HG03025 (cell line): ENCODE measurements around the gene EPS15.
"Not testable (repeated sequence)": the region's sequence is repeated elsewhere in the genome, so short reads cannot be mapped to it uniquely, and the experiment has no call there.

Experiments
- ATAC-seq: cut with Tn5 transposase; IDR thresholded peaks from one replicate; pipeline ENCODE4 v1.9.1; 2021; ENCODE audit warnings: mild to moderate bottlenecking, moderate library complexity; ENCODE audit not compliant: unreplicated experiment, low FRiP score

EPS15 gene

DNA sequence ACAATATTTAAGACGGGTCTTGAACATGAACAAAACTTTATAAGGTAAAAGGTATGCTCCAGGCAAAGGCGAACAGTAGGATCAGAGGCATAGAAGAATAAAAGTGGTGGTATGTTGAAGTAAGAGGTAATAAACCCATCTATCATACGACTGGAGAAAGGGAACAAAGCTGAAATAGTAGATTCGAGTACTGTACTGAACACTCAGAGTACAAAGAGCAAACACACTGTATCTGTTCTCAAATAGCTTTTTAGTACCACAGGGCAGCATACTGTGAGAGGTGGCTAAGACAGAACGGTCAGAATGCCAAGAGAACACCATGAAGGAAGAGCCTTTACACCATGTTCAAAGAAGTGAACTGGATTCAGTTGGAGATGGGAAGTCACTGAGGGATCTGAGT is 83.2 kb downstream of the EPS15 start:
- ATAC-seq, result no peak

- ATAC-seq, result no peak
Measured at GRCh38 chr1:51433972-51434510, 85.0 kb downstream of the EPS15 start.

- no peak for ATAC-seq
Measured at GRCh38 chr1:51433269-51433971, 85.6 kb downstream of the EPS15 start.

GRCh38 chr1:51432146-51432545 is 86.9 kb downstream of the EPS15 start:
- ATAC-seq, result no peak

DNA sequence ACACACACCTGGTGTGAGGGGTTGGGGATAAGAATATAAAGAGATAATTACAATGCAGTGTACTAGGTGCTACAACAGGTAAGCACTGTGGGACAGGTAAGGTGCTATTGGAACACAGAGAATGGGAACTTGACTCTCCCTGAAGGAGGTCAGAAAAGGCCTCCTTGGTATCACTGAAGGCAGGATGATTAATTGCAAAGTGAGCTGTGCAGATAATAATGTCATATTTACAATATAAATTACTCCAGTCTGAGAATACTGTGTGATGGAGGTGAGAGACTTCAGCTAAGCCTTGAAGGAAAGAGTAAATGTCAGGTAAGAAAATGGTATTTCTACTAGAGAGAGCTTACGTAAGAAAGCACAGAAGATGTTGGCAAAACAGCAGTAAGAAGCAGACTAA is 91.6 kb downstream of the EPS15 start:
- no peak for ATAC-seq

DNA sequence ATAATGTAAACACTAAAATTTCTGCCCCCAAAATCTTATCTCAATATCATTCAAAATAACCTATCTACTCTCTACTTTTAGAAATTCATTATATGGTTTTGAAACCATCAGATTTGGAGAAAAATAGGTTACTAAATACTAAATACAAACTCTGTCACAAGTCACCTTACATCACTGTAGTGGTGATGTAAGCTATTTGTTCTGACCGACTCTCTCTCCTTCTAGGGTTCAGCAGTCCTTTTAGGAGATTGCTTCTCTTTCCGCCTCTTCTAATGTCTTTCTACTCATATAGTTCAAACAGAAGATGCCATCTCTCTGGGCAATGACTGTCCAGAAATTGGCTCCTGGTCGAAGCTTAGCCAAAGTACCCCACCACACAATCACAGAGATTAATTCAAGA is 93.1 kb downstream of the EPS15 start:
- no peak for ATAC-seq

GRCh38 chr1:51425273-51425672 is 93.8 kb downstream of the EPS15 start:
- ATAC-seq, result no peak

GRCh38 chr1:51423073-51423821 is 95.8 kb downstream of the EPS15 start:
- ATAC-seq, result no peak

GRCh38 chr1:51422367-51423072 is 96.5 kb downstream of the EPS15 start:
- ATAC-seq, result no peak

DNA sequence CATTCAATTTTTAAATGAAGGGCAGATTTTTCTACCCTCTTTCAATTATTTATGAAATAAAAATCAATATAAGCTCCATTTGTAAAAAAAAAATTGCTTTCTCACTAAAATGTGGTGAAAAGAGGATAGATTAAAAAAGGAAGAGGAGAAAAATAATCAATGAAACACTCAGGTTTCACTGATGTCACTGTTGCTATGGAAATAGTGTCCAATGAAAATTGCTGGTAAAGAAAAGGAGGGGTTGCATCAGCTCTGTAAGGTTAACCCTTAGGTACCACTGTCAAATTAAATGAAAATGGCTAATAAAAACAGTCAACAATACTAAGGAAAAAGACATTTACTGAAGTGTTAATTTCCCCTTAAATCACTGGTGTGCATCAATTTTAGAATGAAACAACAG is 97.1 kb downstream of the EPS15 start:
- ATAC-seq, result no peak

DNA sequence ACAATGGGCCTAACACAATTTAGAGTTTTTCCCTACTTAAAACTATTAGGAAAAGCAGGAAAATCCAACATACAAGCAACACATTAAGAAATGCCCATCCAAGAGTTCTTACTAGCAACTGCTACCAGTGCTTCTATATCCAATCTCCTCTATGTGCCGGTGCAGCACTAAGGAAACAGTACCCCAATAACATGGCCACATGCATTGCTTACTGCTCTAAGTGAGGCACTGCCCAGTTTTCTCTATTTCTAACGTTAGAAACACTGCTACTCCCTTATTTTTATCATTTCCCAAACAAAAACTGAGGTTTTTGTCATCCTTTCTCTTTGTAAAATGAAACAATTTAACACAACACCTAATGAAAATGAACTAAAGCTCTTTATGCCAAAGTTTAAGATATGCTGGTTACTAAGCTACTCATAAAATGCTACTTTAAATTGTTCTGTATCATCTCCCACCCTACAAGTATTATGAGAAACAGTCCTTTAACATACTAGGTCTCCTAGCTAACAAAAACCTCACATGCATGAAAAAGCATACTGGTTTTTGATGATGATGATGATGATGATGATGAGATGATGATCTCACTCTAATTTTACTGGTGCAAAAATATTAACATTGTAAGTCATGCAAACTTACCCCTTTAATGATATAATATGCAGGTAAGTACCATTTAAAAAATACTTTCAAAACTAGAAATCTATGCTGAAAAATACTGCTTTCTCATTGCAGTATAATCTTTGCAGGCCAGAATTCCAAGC is 98.0 kb downstream of the EPS15 start:
- ATAC-seq, result no peak

GRCh38 chr1:51418384-51418959 is 100.6 kb downstream of the EPS15 start:
- ATAC-seq, result no peak

- ATAC-seq, result no peak
Measured at GRCh38 chr1:51417496-51418383, 101.3 kb downstream of the EPS15 start.

- no peak for ATAC-seq
Measured at GRCh38 chr1:51416910-51417309, 102.2 kb downstream of the EPS15 start.

DNA sequence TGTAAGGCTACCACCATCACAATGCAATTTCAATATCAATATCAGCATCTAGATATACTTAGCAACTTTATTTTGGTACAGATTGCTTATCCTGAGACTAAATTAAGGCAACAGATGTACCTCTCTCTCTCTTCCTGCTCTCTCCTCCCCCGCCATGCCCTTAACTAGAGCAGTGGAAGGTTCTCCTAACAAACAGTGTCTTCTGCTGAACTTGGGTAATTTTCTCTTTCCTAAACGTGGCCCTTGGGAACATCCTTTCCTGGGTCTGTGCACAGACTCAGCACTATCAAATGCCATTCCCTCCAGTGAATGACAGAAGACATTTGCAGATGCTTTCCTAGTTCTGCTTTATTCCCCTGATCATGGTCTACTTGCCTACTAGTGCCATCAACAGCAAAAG is 103.1 kb downstream of the EPS15 start:
- no peak for ATAC-seq

DNA sequence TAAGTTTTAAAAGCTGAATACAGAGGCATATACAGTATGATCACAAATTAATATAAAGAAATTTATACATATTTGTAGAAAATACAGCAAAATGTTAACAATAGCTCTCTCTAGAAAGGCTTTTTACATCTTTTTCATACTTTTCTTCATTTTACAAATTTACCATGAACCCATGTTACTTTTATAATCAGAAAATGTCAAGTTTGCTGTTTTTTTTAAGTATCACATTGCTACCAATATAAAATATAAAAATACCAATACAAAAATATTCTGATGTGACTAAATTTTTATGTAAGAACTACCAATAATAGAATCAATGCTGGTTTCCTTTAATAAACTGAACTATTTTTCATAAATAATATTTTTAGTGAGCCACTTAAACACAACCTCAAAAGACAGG is 104.3 kb downstream of the EPS15 start:
- ATAC-seq, result no peak

- ATAC-seq, result not testable (repeated sequence)
Measured at GRCh38 chr1:51411820-51412219, 107.2 kb downstream of the EPS15 start.

DNA sequence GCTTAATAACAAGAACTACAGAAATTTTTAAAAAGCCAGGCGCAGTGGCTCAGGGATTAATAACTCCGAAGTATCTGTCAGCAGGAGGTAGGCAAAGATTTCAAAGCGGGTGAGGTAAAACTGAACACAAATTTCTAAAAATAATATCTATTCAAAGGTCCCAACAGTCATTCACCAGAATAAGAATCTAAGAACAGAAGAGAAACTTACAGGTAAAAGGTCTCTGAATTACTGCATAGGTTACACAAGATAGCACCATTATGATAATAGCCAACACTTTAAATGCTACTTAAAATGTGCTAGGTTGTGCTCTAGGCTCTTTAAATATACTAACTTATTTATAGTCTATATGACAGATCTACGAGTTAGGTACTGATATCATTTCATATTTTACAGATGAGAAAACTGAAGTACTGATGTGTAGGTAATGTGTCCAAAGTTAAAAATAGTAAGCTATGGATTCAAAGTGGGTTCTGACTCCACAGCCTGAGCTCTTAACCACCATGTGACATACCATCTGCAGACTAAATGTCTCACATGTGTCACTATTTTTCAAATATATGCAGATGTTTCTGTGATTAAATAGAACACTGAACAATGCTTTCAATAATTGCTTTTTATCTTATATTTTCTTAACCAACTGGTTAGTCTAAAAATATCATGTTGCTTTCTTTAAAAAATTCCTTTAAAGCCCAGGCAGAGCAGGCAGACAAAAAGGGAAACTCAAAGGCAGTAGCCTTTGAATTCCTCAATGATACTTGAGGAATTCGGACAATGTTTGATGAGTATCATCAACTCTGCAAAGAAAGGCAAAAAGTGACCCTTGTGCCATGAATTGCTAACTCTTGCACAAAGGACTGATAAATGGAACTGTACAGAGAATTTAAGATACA is 108.3 kb downstream of the EPS15 start:
- ATAC-seq, result no peak
